Pancreas (tissue), 10 donors: ENCODE results near the gene TAF3. TPM values are rescaled to one million over a fixed set of nuclear protein-coding genes. Genes with fewer than 3 reads are reported as not detected.

ENCODE experiments used
- ATAC-seq, 4 donors: fragments of 200-7000 bp; cut with Tn5 transposase; one replicate each; pipeline versions ENCODE4 v1.8.0 to v1.9.1; 2020; ENCODE audit warnings: mild to moderate bottlenecking in 4 of 4, moderate library complexity in 4 of 4
- DNase-seq, 6 donors: peaks; one replicate each; pipeline ENCODE4 v3.0.0-alpha.2; 2020
- FAIRE-seq: peaks from 2 replicates; lab custom pipeline; 2012; peaks lifted over from hg19 to GRCh38; lab: Jason Lieb, UNC
- H3K27ac ChIP-seq, 4 donors: fragments of 200-600 bp; sonication (generic); 1 replicate in 3 of 4; 2 replicates in 1 of 4; pipeline versions ENCODE4 v1.5.0 to v1.8.0; 2020
- H3K27me3 ChIP-seq, 4 donors: fragments of 200-600 bp; one replicate each; pipeline ENCODE4 v1.8.0; 2021
- H3K36me3 ChIP-seq, 3 donors: fragments of 200-600 bp; sonication (generic) in 1 of 3; one replicate each; pipeline versions ENCODE4 v1.5.0 to v1.8.0; 2020 to 2021
- H3K4me1 ChIP-seq, 3 donors: fragments of 200-600 bp; one replicate each; pipeline ENCODE4 v1.8.0; 2021
- H3K4me3 ChIP-seq, 4 donors: fragments of 200-600 bp; sonication (generic) in 2 of 4; one replicate each; pipeline versions ENCODE4 v1.5.0 to v1.8.0; 2020 to 2021
- H3K9me3 ChIP-seq, 4 donors: fragments of 200-600 bp; one replicate each; pipeline ENCODE4 v1.8.0; 2021
- CTCF ChIP-seq, 4 donors: fragments of 200-600 bp; sonication (generic) in 3 of 4; IDR thresholded peaks; one replicate each; pipeline versions ENCODE4 v1.5.0 to v1.8.0; 2021; ENCODE audit warnings: antibody characterized with exemption in 4 of 4
- WGBS, 2 donors: extraction: QIAGEN DNeasy Blood & Tissue Kit; methylation state at CpG; one replicate each; pipeline ENCODE4 v1.1.7; 2013; 5-methylcytosine and 5-hydroxymethylcytosine counted together
- intact Hi-C, 3 donors: fragments of 100-400 bp; cut with DNase I; formaldehyde crosslinking; loops; one replicate each; pipeline versions ENCODE4 v1.11.1 to v1.14.2; 2022
- polyA plus RNA-seq, 2 donors: library from polyadenylated mRNA; stranded (reverse); fragments of 200-250 nt; gene quantifications; one replicate each; pipeline ENCODE4 v1.2.3, GENCODE V29; 2013
- total RNA-seq, 6 donors: library from RNA; stranded (reverse); fragmentation: NEBNext Ultra II Directional in 4 of 6; extraction: Animal tissue kit (Norgen Biotek cat#: 25700) in 4 of 6; gene quantifications; one replicate each; pipeline versions ENCODE4 v1.2.1 to v1.2.4, GENCODE V29; 2021 to 2023
- donor health status: healthy with polysubstance abuse.
- donor health status: DM: no; HTN: no; CAD: no; lungs with moderate emphysema.
- donor health status: DM: no; HTN: no; CAD: no.
- donor health status: control.
- donor health status: control.
- donor health status: Bipolar disorder and iron deficiency.
- donor health status: DM: yes; HTN: yes; CAD: no.
- donor health status: DM: no; HTN: no; CAD: no.
- donor health status: DM: no; HTN: no; CAD: no.
- donor health status: DM: yes; HTN: yes; CAD: no.

The TAF3 gene
- total and polyA plus RNA-seq, 8 donors = 2.9 to 5.8 (median 4.0) TPM

- intact Hi-C loops = no loop called here
- Histone ChIP-seq H3K27ac (no peak overlapping the region), H3K4me1 (peaks cover 7 to 9% (median 8%) of the 10 kb centered on the region in 3 donors), H3K4me3 (no peak overlapping the region), H3K9me3 (no peaks in the 10 kb centered on the region), H3K27me3 (peaks cover under 1 to 71% (median 25%) of the 10 kb centered on the region in 4 donors), H3K36me3 (no peaks in the 10 kb centered on the region)
- no peak for TF ChIP-seq CTCF (IDR thresholded peaks at IDR 0.05)
- DNase-seq (no peak), FAIRE-seq (no peak), ATAC-seq (no peak)
- 7 to 15% methylated on average over 6 of the region's 6 CpGs for WGBS, 2 donors
Measured at GRCh38 chr10:8040651-8041050, 222.3 kb downstream of the TAF3 start.

GRCh38 chr10:8041284-8041991 is 223.1 kb downstream of the TAF3 start:
- intact Hi-C loops = no loop called here
- peaks cover 0 to 70% (median 25%) of the 10 kb centered on the region in 4 donors for H3K27me3 ChIP-seq
- FAIRE-seq = no peak

GRCh38 chr10:8041992-8042720 is 223.9 kb downstream of the TAF3 start:
- intact Hi-C loops = no loop called here
- FAIRE-seq (no peak), DNase-seq (no peak), ATAC-seq (no peak)
- no peaks in the 10 kb centered on the region for H3K9me3 ChIP-seq
- H3K36me3 ChIP-seq = no peaks in the 10 kb centered on the region
- no peak overlapping the region for H3K4me3 ChIP-seq
- TF ChIP-seq CTCF (IDR thresholded peaks at IDR 0.05) = no peak
- H3K27me3 ChIP-seq = peaks cover 0 to 70% (median 24%) of the 10 kb centered on the region in 4 donors
- H3K4me1 ChIP-seq = peaks cover 7 to 9% (median 8%) of the 10 kb centered on the region in 3 donors
- H3K27ac ChIP-seq = no peak overlapping the region
- WGBS, 2 donors = 7 to 9% methylated on average over 17 of the region's 17 CpGs

More at GRCh38 chr10:8041284-8041991, 223.1 kb downstream of the TAF3 start:
- no peak for TF ChIP-seq CTCF (IDR thresholded peaks at IDR 0.05)
- Histone ChIP-seq H3K4me1 (peaks cover 7 to 9% (median 8%) of the 10 kb centered on the region in 3 donors), H3K36me3 (no peaks in the 10 kb centered on the region), H3K9me3 (no peaks in the 10 kb centered on the region), H3K4me3 (no peak overlapping the region), H3K27ac (no peak overlapping the region)
- no peak for ATAC-seq
- DNase-seq = no peak
- whole genome bisulfite sequencing, 2 donors = 7 to 9% methylated on average over 10 of the region's 10 CpGs

- H3K36me3 ChIP-seq = no peaks in the 10 kb centered on the region
- peaks cover 7 to 9% (median 8%) of the 10 kb centered on the region in 3 donors for H3K4me1 ChIP-seq
- ATAC-seq = no peak
- H3K27ac ChIP-seq = no peak overlapping the region
- intact Hi-C loops = no loop called here
- no peak for FAIRE-seq
- TF ChIP-seq CTCF (IDR thresholded peaks at IDR 0.05) = no peak
- H3K27me3 ChIP-seq = peaks cover 0 to 76% (median 21%) of the 10 kb centered on the region in 4 donors
- H3K4me3 ChIP-seq = no peak overlapping the region
- DNase-seq = no peak
- WGBS, 2 donors = 6 to 8% methylated on average over 35 of the region's 35 CpGs
- H3K9me3 ChIP-seq = no peaks in the 10 kb centered on the region
Measured at GRCh38 chr10:8042721-8043568, 224.6 kb downstream of the TAF3 start.
